HG03060 (cell line): ENCODE data around the gene CILP2.

Source experiments
- ATAC-seq: cut with Tn5 transposase; IDR thresholded peaks from one replicate; pipeline ENCODE4 v1.9.1; 2021; ENCODE audit warnings: low read depth, moderate number of reproducible peaks; ENCODE audit not compliant: unreplicated experiment

The CILP2 gene

DNA sequence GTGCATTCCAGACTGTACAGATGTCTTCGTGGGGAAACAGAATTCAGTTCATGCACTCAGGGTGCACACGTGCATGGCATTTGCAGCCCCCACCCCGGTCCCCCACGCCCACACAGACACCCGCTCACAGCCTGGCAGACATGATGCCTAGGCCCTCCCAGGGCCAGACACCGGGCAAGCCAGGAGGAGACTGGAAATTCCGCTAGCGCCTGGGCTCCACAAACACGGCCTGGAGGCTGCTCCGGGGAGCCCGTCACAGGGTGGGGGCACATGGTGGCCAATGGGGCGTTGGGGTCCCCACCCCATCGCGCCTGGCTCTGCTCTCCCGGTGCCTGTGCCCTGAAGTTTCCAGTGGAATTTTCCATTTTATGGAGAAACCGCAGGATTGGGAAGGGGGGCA is 3.6 kb downstream of the CILP2 start:
- ATAC-seq, result no peak

DNA sequence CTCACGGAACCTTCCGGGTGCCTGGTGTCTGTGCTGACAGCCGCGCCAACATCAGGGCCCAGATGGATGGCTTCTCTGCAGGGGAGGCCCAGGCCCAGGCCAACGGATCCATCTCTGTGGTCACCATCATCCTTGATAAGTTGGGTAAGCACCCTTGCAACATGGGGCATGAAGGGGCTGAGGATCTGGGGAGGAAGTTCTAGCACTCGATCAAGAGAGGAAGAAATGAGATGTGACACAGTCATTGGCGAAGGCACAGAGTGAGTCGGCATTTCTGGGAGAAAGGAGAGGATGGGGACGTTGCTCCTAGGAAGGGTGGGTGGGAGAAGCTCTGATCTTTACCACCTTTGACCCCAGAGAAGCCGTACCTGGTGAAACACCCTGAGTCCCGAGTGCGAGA is 4.4 kb downstream of the CILP2 start:
- no peak for ATAC-seq

DNA sequence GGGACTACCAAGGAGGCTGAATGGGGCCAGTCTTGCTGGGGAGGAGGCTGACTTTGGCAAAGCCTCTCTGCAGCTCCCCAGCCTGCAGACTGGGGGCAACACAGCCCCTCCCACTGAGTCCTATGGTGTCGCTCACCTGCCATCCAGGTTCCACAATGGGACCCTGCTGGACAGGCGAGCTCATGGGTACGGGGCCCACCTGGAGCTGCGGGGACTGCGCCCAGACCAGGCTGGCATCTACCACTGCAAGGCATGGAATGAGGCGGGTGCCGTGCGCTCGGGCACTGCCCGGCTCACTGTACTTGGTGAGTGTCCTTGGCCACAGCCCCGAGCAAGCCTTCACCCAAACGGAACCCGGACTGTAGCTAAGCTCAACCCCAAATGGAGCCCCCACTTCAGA is 5.0 kb downstream of the CILP2 start:
- no peak for ATAC-seq

DNA sequence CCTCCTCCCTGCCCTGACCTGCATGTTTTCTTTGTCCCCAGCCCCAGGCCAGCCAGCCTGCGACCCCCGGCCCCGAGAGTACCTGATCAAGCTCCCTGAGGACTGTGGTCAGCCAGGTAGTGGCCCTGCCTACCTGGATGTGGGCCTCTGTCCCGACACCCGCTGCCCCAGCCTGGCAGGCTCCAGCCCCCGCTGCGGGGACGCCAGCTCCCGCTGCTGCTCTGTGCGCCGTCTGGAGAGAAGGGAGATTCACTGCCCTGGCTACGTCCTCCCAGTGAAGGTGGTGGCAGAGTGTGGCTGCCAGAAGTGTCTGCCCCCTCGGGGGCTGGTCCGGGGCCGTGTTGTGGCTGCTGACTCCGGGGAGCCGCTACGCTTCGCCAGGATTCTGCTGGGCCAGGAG is 5.6 kb downstream of the CILP2 start:
- ATAC-seq, result no peak

DNA sequence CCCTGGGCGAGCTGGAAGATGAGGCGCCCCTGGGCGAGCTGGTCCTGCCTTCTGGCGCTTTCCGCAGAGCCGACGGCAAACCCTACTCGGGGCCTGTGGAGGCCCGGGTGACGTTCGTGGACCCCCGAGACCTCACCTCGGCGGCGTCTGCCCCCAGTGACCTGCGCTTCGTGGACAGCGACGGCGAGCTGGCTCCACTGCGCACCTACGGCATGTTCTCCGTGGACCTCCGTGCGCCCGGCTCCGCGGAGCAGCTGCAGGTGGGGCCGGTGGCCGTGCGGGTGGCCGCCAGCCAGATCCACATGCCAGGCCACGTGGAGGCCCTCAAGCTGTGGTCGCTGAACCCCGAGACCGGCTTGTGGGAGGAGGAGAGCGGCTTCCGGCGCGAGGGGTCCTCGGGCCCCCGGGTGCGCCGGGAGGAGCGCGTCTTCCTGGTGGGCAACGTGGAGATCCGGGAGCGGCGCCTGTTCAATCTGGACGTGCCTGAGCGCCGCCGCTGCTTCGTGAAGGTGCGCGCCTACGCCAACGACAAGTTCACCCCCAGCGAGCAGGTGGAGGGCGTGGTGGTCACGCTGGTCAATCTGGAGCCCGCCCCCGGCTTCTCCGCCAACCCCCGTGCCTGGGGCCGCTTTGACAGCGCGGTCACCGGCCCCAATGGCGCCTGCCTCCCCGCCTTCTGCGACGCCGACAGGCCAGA is 6.3 kb downstream of the CILP2 start:
- no peak for ATAC-seq

DNA sequence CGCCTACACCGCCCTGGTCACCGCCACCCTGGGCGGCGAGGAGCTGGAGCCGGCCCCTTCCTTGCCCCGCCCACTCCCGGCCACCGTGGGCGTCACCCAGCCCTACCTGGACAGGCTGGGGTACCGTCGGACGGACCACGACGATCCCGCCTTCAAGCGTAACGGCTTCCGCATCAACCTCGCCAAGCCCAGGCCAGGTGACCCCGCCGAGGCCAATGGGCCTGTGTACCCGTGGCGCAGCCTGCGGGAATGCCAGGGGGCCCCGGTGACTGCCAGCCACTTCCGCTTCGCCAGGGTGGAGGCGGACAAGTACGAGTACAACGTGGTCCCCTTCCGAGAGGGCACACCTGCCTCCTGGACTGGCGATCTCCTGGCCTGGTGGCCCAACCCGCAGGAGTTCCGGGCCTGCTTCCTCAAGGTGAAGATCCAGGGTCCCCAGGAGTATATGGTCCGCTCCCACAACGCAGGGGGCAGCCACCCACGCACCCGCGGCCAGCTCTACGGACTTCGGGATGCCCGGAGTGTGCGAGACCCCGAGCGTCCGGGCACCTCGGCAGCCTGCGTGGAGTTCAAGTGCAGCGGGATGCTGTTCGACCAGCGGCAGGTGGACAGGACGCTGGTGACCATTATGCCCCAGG is 7.0 kb downstream of the CILP2 start:
- no peak for ATAC-seq

DNA sequence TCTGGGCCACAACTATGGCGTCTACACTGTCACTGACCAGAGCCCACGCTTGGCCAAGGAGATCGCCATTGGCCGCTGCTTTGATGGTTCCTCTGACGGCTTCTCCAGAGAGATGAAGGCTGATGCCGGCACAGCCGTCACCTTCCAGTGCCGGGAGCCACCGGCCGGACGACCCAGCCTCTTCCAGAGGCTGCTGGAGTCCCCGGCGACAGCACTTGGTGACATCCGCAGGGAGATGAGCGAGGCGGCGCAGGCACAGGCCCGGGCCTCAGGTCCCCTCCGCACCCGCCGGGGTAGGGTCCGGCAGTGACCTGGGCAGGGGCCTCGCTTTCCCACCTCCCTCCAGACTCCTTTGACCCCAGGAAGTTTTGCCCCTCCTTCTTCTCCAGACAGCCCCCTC is 7.6 kb downstream of the CILP2 start:
- ATAC-seq, result no peak

DNA sequence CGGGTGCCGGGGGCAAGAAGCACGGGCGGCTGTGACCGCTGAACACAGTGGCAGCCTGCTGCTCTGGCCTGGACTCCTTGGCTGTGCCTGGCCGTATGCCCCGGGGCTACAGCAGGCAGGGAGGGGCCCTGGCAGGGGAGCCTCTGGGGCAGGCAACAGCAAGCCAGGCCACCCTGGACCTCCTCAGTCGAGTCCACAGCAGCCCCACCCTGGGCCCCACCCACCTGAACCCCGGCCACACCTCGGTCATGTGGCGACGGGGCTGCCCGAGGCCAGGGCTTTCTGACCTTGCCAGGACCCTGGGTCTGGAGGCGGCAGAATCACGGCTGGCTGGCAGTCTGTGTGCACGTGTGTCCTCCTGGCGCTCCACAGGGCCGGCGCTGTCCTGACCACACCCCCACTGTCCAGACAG is 8.7 kb downstream of the CILP2 start:
- ATAC-seq, result no peak

DNA sequence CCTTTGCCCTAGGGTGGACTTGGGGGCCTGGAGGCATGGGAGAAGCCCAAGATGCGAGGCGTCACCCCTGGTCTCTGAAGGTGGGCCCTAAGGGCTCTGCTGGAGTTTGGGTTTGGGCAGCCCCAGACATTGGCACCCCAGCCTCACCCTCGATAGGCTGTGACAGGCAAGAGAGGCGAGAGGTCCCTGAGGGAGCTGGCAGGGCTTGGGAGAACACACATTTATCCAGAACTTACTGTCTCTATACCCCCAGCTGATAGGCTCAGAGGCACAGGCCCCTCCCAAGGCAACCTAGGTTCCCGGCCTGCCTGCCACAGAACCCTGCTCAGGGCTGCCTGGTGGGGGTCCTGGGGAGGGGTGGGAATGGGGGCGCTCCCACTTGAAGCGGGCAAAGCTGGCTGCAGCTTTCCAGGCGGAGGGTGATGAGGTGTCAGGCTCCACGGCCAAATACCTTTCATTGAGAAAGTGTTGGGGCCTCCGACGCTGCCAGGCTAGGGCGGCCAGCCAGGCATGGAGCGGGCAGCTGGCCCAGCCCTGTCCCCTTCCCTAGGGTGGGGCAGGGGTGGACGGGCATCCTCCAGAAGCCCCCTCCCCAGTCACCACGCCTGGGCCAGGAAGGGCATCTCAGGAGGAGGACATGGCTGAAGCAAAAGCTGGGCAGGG is 9.7 kb downstream of the CILP2 start:
- ATAC-seq, result no peak

DNA sequence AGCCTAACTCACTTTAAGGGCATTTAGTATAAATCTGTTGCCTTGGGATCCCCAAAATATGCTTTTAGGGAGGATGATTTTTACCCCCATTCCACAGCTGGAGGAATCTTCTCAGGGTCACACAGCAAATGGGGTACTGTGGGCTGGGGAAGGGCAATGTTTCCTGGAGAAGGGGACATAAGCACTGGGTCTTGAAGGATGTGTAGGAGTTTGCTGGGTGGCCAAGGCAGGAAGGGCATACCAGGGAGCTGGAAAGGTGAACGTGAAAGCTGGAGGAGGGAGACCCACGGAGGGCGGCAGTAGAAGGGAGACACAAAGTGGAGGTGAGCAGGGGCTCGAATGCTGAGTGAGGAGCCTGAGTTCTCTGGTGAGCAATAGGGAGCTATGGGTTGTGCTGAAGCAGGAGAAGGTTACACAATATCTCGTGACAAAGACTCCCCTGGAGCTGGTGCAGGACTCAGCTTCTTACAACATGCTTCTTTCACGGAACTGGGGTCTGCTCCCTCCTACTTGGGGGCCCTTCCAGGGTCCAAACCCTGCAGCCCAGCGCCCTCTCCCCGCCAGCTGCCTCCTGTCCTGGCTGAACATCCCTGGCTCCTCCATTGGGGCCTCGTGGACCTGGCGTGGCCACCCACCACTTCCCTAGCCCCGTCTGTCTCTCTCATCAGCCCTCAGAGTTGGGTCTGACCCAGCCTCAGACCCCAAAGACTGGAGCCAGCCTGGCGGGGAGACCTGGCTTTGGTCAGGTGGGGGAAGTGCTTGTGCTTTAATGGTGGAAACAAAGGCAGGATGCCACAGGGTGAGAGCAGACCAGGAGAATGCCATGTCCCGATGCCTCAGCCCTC is 11.1 kb downstream of the CILP2 start:
- ATAC-seq, result no peak

DNA sequence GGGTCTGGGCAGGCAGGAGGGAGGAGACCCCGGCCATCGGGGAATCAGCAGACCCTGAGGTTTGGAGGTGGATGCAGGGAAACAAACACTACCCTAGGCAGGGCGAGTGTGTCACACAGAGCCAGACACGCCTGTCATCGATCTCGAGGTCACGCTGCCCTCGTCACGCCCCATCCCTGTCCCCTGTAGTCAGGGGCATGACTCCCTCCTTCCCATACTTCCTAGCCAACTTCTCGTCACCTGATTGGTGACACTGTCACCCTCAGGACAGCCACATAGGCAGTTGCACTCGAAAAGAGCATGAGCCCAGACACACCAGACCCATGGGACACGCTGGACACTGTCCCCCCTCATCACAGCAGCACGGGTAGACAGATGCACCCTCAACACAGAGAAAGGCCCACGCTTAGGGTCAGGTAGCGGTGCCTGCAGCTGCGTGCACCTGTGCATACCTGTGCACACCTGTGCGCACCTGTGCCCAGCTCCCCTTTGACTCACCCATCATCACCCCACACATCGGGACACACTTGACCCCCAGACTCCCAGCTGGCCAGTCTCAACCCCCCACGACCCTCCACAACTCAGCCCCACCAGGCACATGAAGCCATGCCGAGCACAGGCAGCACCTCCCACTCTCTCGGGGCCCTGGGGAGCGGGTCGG is 11.9 kb downstream of the CILP2 start:
- ATAC-seq, result no peak

DNA sequence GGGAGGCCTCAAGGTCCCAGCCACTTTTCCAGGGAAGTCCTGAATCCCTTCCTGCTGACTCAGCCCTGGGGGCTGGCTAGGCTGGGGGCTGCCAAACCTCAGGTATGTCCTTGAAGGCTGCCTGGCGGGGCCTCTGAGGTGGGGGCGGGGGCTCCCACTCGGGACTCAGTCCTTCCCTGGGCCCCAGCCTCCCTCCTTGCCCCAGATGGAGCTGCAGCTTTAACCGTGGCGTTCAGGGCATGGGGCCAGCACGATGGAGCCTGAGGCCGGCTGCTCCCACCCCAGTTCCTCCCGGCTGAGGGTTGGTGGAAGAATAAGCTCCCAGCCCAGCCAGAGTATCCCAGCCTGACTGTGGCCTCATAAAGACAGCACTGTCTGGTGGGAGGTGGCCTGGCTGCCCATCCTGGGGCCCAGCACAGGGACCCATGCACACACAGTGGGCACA is 12.4 kb downstream of the CILP2 start:
- ATAC-seq, result no peak

DNA sequence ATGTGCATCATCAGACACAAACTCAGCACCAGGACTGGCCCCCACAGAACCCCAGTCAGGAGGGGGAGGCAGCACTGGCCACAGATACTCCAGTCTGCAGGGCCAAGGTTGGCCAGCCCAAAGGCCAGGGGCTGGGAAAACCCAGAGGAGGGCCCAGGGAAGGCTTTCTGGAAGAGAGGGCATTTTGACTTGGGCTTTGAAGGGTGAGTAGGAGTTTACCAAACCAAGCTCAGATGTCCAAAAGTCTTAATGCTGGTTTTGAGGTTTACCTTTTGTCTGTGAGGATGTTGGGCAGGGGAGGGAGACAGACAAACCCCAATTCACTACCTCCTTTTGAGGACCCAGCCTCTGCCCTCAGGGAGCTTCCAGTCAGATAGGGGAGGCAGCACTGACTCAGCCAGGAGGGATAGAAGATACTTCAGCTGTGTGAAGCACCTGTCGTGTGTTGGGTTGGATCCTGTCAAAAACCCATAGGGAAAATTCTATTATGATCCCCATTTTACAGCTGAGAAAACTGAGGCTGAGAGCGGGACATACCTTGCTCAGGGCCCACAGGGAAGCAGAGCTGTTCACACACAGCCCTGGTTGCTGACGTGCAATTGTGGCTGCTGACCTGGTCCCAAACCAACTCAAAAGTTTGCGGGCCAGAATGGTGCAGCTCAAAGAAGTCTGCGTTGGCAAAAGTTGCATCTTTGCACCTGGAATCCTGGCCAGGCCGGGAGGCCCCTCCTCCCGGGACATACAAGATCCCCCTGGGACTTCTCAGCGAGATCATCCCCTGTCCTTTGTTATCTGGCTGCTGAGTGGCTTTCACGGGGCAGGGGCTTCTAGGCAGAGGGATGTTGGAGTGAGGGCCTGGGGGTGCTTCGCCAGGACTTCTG is 13.1 kb downstream of the CILP2 start:
- no peak for ATAC-seq

DNA sequence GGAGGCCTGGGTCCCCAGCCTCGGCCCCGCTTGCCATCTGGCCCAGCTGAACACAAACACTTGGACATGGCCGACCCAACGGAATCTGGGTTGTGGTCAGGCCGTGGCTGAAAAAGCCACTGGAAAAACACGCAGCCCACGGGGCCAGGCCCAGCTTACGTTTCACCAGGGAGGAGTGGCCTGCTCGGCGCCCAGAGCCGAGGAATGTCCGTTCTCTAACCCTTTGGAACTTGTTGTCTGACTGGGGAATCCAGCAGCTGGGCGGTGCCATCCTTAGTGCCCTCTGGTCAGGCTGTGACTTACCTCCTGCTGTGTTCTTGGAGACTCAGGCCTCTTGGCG is 13.8 kb downstream of the CILP2 start:
- no peak for ATAC-seq

DNA sequence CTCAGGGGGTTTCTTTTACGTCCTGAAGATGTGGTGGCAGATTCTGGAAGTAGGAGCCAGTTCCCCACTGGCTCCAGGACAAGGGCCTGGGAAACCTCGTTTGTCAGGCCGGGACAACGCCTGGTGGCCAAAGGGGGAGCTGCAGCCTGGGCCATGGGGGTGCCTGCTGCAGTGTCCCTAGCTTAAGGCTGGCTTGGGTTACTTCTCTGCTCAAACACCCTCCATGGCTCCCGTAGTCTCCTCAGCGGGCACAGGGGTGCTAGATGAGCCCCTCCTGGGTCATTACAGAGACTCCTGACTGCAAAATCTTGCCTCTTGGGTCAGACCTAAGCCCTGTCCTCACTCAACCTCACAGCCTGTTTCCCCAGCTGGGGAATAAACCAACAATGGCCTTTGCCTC is 14.7 kb downstream of the CILP2 start:
- no peak for ATAC-seq

DNA sequence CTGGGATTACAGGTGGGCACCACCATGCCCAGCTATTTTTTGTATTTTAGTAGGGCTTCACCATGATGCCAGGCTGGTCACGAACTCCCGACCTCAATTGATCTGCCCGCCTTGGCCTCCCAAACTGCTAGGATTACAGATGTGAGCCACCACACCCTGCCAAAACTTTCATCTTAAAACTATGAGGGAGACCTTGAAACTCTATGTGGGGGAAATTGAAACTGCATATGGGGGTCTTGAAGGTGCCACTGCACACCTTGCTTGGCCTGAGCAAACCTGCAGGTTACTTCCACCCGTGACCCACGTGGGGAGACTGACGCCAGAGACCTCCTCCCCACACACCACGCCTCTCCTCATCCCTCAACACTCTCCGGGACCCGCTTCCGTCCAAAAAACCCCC is 15.6 kb downstream of the CILP2 start:
- no peak for ATAC-seq

DNA sequence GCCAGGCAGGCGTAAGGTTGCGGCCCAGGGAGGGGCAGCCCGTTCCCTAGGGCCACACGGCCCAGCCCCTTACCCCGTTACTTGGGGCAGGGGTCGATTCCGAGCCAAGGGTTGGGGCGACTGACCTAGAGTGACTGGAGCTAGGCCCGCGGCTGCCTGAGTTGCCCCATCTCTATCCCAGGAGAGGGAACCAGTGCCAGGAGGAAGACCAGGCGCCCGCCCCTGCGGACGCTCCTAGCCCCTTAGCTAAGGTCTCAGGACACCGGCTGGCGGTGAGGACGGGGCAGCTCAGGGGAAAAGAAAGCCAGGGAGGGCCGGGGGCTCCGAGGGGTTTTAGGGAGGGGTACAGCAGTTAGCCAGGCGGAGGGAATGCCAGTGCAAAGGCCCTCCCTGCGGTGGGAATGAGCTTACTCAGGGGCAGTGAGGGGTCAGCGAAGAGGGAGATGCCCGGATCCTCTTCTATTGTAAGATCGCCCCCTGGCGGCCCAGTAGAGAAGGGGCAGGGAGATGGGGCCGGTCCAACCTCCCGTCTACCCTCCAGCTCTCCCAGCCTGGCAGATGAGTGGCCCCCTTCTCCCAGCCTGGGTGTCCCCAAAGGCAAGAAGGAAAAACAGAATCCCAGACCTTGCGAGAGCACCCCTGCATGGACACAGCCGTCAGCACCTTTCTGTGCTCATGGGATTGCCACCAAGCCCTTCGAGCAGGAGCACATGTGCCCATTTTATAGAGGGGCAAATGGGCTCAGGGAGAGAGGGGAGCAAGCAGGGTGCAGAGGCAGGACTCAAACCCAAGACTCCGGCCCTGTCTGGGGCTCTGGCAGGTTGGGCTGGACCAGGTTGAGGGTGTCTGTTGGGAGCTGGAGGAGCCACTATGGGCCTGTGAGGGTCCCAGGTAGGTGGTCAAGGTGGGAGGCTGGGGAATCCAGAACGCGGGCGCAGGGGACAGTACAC is 16.3 kb downstream of the CILP2 start:
- no peak for ATAC-seq

DNA sequence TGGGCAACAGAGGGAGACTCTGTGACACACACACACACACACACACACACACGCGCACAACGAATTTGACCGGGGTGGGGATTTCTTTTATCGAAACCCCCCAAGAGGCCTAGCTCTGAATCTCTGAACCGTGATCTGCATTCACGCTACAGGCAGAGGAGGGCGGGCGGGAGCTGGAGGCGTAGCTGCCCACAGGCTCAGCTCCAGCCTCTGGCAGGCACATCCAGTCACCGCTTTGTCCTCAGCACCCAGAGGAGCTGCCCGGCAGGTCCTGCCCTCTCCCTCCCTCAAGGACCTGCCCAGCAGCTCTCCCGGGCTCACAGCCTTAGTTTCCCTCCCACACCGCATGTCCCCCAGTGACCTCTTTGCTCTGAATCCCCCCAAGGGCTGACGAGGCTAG is 20.0 kb downstream of the CILP2 start:
- no peak for ATAC-seq

DNA sequence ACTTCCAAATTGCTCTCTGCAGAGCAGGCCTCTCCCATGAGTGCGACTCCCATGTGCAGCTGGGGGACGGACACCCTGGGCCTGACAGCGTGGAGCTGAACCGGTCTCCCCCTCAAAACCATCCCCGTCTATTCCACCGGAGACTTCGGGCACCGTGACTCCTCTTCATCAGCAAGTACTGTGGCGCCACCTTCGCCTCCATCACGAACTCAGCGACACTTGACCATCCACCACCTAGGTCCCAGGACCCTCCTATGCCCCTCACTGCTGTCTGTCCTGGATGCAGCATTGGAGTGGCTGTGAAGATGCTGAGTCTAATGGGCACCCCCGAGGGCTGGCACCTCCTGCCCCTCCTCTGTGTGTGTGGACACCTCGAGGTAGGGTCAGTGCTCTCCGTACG is 20.6 kb downstream of the CILP2 start:
- ATAC-seq, result no peak
